GM19035 (cell line): Measurements from ENCODE around the gene HIP1.
"Not testable (repeated sequence)": the region's sequence is repeated elsewhere in the genome, so short reads cannot be mapped to it uniquely, and the experiment has no call there.

Source experiments
- ATAC-seq: cut with Tn5 transposase; IDR thresholded peaks from one replicate; pipeline ENCODE4 v1.9.1; 2021; ENCODE audit not compliant: unreplicated experiment

Gene HIP1

GRCh38 chr7:75617634-75618234 is 121.0 kb downstream of the HIP1 start:
- ATAC-seq, result no peak

- no peak for ATAC-seq
Measured at GRCh38 chr7:75616421-75617167, 122.1 kb downstream of the HIP1 start.

- no peak for ATAC-seq
Measured at GRCh38 chr7:75614401-75614800, 124.3 kb downstream of the HIP1 start.

GRCh38 chr7:75613351-75613750 is 125.4 kb downstream of the HIP1 start:
- no peak for ATAC-seq

GRCh38 chr7:75611557-75612178 is 127.1 kb downstream of the HIP1 start:
- ATAC-seq, result no peak

- not testable (repeated sequence) for ATAC-seq
Measured at GRCh38 chr7:75609416-75609815, 129.3 kb downstream of the HIP1 start.

GRCh38 chr7:75608451-75609122 is 130.2 kb downstream of the HIP1 start:
- ATAC-seq, result no peak

GRCh38 chr7:75604408-75604807 is 134.3 kb downstream of the HIP1 start:
- ATAC-seq, result no peak

- not testable (repeated sequence) for ATAC-seq
Measured at GRCh38 chr7:75602831-75603230, 135.9 kb downstream of the HIP1 start.

- ATAC-seq, result no peak
Measured at GRCh38 chr7:75601539-75601938, 137.2 kb downstream of the HIP1 start.

GRCh38 chr7:75600748-75601147 is 138.0 kb downstream of the HIP1 start:
- ATAC-seq, result not testable (repeated sequence)

GRCh38 chr7:75599244-75599781 is 139.4 kb downstream of the HIP1 start:
- ATAC-seq, result no peak

- peak; percentile 48 for ATAC-seq
Measured at GRCh38 chr7:75596727-75597614, 141.8 kb downstream of the HIP1 start.

GRCh38 chr7:75595766-75596165 is 143.0 kb downstream of the HIP1 start:
- ATAC-seq, result no peak

- ATAC-seq, result not testable (repeated sequence)
Measured at GRCh38 chr7:75593500-75594184, 145.1 kb downstream of the HIP1 start.

- no peak for ATAC-seq
Measured at GRCh38 chr7:75591467-75592255, 147.1 kb downstream of the HIP1 start.

GRCh38 chr7:75590373-75591005 is 148.3 kb downstream of the HIP1 start:
- no peak for ATAC-seq

- ATAC-seq, result no peak
Measured at GRCh38 chr7:75584354-75584753, 154.4 kb downstream of the HIP1 start.

GRCh38 chr7:75583255-75583654 is 155.5 kb downstream of the HIP1 start:
- ATAC-seq, result no peak
